GM18858 (cell line): ENCODE results near the gene H19.

ENCODE experiments used
- ATAC-seq: cut with Tn5 transposase; IDR thresholded peaks from one replicate; pipeline ENCODE4 v1.9.1; 2021; ENCODE audit not compliant: unreplicated experiment

H19 gene

GRCh38 chr11:1948389-1948788 is 49.3 kb downstream of the H19 start:
- ATAC-seq = no peak

DNA sequence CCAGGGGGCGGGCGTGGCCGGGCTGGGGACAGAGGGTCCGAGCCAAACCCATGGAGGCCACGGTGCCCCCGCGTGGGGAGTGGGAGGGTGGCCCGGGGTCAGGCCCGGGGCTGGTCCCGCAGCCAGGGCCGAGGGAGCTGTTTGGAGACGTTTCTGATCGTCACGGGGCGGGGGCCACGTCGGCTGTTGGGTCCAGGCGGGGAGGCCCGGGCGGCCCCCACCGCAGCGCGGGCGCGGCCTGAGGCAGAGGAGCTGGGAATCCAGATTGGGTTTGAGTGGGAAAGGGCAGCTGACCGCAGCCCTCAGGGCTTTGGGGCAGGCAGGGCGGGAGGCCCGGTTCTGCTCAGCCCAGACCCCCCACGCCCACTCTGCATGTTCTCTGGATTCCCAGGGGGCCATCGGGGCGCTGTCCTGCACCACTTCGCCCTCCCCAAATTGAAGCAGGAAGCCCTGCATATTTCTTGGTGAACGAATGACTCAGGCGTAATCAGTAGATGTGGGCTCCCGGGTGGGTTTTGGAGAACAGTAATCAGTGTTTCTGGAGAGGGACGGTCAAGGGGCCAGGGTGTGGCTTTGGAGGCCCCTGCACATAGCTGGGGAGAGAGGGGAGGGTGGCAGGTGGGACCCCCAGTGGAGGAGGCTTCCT is 49.9 kb downstream of the H19 start:
- ATAC-seq = no peak

DNA sequence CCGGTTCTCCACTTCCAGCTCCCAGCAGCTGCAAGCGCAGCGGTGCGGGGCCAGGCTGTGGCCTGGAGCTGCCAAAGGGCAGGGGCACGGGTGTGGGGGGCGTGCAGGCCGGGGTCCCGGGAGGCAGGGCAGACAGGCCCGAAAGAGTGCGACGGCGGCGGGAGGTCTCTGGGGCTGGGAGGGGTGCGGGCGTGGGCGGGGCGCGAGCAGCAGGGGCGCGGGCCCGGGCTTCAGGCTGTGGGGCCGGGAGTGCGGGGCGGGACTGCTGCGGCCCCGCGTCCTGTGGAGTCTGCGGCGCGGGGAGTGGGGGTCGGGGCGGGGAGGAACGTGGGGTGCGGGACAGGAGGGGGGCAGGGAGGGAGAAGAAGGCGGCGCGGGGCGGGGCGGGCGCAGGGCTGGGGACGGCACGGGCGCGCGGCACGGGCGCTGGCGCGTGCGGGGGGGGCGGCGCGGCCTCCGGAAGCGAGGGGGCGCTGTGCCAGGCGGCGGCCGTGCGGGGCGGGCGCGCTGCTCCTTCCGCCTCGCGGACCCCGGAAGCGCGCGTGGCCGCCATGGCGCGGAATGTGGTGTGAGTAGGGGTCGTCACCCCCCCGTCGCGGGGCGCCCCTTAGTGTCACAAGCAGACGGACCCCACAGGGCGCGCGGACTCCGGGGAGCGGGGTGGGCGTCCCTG is 50.7 kb downstream of the H19 start, which contains the start of gene MRPL23:
TSS of gene MRPL23 (plus strand) at position 521 of the 673 bp plus-strand sequence. CDS start at position 552, 31 bp downstream.
- ATAC-seq = no peak
